ENCODE data around the gene FGF21.
"Not testable (repeated sequence)": the region's sequence is repeated elsewhere in the genome, so short reads cannot be mapped to it uniquely, and the experiment has no call there.

Gene FGF21

GRCh38 chr19:48751845-48752495 is 3.4 kb upstream of the FGF21 start:
- no peak for DNase-seq (ENCODE audit: low spot score)

- no peak for DNase-seq (ENCODE audit: low spot score)
Measured at GRCh38 chr19:48752496-48753365, 2.6 kb upstream of the FGF21 start, which contains the start of gene FUT1. TSS of gene FUT1 (minus strand) at chr19:48752641. CDS start at chr19:48751281, 1,360 bp downstream.

GRCh38 chr19:48755787-48756186 is 463 bp downstream of the FGF21 start:
- DNase-seq (ENCODE audit: low spot score), result no peak

DNA sequence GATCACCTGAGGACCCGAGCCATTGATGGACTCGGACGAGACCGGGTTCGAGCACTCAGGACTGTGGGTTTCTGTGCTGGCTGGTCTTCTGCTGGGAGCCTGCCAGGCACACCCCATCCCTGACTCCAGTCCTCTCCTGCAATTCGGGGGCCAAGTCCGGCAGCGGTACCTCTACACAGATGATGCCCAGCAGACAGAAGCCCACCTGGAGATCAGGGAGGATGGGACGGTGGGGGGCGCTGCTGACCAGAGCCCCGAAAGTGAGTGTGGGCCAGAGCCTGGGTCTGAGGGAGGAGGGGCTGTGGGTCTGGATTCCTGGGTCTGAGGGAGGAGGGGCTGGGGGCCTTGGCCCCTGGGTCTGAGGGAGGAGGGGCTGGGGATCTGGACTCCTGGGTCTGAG is 888 bp downstream of the FGF21 start:
- no peak for DNase-seq (ENCODE audit: low spot score)

DNA sequence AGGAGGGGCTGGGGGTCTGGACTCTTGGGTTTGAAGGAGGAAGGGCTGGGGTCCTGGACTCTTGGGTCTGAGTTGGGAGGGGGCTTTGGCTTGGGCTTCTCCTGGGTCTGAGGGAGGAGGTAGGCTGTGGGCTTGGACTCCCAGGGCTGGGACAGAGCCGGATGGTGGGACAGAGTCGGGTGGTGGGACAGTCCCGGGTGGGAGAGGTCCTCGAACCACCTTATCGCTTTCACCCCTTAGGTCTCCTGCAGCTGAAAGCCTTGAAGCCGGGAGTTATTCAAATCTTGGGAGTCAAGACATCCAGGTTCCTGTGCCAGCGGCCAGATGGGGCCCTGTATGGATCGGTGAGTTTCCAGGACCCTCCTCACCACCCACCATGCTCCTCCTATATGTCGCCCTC is 1.4 kb downstream of the FGF21 start:
- no peak for DNase-seq (ENCODE audit: low spot score)

DNA sequence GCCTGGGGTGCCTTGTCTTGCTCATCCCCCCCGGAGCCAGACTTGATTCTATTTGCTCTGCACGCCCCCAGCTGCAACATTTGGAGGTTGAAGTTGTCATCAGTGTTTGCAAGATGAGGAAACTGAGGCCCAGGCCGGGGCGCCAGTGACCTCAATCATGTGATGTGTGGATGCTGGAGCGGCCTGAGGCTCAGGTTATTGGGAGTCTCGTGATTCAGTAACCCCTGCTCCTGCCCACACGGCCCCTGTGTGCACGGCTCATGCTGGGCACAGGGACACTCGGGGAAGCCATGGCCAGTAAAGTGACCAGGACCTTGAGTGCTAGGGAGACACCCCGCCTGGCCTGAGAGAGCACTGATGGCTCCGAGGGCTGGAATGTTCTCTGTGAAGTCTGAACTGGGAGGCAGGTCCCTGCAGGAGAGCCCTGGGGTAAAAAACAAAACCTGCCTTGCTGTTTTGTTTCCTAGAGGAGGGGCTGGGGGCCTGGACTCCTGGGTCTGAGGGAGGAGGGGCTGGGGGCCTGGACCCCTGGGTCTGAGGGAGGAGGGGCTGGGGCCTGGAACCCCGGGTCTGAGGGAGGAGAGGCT is 1.9 kb downstream of the FGF21 start:
- no peak for DNase-seq (ENCODE audit: low spot score)

DNA sequence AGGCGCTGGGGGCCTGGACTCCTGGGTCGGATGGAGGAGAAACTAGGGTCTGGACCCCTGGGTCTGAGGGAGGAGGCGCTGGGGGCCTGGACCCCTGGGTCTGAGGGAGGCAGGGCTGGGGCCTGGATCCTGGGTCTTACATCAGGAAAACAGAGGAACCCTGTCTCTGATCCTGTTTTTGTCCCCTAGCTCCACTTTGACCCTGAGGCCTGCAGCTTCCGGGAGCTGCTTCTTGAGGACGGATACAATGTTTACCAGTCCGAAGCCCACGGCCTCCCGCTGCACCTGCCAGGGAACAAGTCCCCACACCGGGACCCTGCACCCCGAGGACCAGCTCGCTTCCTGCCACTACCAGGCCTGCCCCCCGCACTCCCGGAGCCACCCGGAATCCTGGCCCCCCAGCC is 2.4 kb downstream of the FGF21 start:
- DNase-seq (ENCODE audit: low spot score), result no peak

GRCh38 chr19:48760504-48761205 is 5.3 kb downstream of the FGF21 start:
- DNase-seq (ENCODE audit: low spot score), result no peak

DNA sequence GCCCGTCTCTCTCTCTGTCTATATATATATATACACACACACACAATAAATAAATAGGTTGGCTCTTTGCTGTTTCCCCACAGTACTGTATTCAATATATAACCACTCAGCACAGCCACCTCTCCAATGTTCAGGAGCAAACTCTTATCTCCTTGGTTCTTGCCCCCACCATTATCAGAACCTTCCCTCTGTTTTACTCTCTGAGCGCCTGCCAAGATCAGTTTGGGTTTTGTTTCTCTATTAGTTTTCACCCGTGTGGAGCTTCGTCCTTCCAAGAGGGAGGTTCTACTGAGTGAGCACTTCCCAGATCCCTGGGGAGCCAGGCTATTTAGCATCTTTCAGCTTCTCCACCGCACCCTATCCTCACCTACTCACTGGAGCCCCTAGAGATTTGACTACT is 10.5 kb downstream of the FGF21 start:
- DNase-seq (ENCODE audit: low spot score), result not testable (repeated sequence)

DNA sequence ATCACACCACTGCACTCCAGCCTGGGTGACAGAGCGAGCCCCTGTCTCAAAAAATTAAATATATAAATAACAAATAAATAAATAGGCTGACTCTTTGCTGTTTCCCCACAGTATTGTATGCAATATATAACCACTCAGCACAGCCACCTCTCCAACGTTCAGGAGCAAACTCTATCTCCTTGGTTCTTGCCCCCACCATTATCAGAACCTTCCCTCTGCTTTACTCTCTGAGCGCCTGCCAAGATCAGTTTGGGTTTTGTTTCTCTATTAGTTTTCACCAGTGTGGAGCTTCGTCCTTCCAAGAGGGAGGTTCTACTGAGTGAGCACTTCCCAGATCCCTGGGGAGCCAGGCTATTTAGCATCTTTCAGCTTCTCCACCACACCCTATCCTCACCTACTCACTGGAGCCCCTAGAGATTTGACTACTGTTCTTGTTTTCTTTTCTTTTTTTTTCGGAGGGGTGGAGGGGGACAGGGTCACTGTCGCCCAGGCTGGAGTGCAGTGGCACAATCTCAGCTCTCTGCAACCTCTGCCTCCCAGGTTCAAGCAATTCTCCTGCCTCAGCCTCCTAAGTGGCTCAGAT is 12.9 kb downstream of the FGF21 start:
- not testable (repeated sequence) for DNase-seq (ENCODE audit: low spot score)

- DNase-seq (ENCODE audit: low spot score), result no peak
Measured at GRCh38 chr19:48768994-48769713, 13.8 kb downstream of the FGF21 start.

GRCh38 chr19:48770266-48770665 is 14.9 kb downstream of the FGF21 start:
- no peak for DNase-seq (ENCODE audit: low spot score)

- no peak for DNase-seq (ENCODE audit: low spot score)
Measured at GRCh38 chr19:48770734-48771472, 15.6 kb downstream of the FGF21 start.

GRCh38 chr19:48772503-48772953 is 17.2 kb downstream of the FGF21 start:
- no peak for DNase-seq (ENCODE audit: low spot score)

DNA sequence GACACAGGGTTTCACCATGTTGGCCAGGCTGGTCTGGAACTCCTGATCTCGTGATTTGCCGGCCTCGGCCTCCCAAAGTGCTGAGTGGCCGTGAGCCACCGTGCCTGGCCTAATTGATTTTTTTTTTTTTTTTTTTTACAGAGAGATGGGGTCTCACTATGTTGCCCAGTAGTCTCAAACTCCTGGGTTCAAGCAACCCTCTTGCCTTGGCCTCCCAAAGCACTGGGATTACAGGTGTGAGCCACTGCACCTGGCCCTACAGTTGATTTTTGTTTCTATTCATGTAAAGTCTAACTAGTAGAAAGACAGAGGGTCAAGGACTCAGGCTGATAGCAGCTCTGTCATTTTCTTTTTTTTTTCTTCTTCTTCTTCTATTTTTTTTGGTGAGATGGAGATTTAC is 21.8 kb downstream of the FGF21 start:
- DNase-seq (ENCODE audit: low spot score), result no peak

- no peak for DNase-seq (ENCODE audit: low spot score)
Measured at GRCh38 chr19:48777720-48778119, 22.4 kb downstream of the FGF21 start.

DNA sequence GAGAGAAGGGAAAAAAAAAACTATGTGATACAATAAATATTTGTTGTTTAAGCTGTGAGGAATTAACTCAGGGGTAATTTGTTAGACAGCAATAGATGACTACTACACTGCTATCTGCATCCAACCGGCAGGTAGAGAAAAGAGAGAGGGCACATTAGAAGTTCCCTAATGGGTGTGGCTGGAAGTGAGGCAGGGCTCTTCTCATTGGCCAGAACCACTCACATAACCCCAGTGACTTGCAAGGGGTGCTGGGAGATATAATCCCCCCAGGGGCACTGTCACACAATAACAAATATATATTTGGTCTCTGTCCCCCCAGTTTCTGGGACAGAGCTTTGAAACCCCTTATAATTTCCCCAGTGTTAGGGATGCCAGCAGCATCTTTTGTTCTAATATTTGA is 24.3 kb downstream of the FGF21 start:
- DNase-seq (ENCODE audit: low spot score), result no peak

GRCh38 chr19:48780631-48781391 is 25.5 kb downstream of the FGF21 start:
- peak; percentile 9 for DNase-seq (ENCODE audit: low spot score)

DNA sequence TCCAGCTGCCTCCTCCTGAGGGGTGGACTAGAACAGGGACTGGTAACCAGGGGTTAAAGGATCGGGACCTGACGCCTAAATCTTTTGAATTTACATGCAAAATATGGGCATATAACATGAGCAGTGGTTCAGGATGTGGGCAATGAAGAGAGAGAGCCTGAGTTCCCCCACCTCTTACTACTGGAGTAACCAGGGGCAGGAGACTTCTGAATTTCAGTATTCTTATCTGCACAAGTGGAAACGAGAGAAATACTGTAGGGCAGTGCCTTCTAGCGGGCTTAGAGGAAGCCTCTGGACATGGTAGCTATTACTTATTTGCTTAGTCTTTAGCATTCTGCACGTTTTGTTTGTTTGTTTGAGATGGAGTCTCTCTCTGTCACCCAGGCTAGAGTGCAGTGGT is 29.2 kb downstream of the FGF21 start:
- no peak for DNase-seq (ENCODE audit: low spot score)

GRCh38 chr19:48786422-48786821 is 31.1 kb downstream of the FGF21 start:
- DNase-seq (ENCODE audit: low spot score), result not testable (repeated sequence)

Measured in Ammon's horn (tissue), 1 donor.